GM18873 (cell line): ENCODE results near the gene PDE6G.
"Not testable (repeated sequence)": the region's sequence is repeated elsewhere in the genome, so short reads cannot be mapped to it uniquely, and the experiment has no call there.

Experiments
- ATAC-seq: cut with Tn5 transposase; IDR thresholded peaks from one replicate; pipeline ENCODE4 v1.9.1; 2021; ENCODE audit warnings: mild to moderate bottlenecking, moderate library complexity, moderate number of reproducible peaks; ENCODE audit not compliant: unreplicated experiment, low FRiP score

PDE6G gene

DNA sequence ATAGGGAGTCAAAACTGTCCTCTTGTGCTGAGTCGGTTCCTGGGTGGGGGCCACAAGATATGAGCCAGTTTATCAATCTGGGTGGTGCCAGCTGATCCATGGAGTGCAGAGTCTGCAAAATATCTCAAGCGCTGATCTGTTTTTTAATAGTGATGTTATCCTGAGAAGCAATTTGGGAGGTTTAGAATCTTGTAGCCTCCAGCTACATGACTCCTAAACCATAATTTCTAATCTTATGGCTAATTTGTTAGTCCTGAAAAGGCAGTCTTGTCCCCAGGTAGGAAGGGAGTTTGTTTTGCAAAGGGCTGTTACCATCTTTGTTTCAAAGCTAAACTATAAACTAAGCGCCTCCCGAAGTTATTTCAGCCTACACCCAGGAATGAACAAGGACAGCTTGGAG, 17.7 kb downstream of the PDE6G start:
- ATAC-seq, result no peak

DNA sequence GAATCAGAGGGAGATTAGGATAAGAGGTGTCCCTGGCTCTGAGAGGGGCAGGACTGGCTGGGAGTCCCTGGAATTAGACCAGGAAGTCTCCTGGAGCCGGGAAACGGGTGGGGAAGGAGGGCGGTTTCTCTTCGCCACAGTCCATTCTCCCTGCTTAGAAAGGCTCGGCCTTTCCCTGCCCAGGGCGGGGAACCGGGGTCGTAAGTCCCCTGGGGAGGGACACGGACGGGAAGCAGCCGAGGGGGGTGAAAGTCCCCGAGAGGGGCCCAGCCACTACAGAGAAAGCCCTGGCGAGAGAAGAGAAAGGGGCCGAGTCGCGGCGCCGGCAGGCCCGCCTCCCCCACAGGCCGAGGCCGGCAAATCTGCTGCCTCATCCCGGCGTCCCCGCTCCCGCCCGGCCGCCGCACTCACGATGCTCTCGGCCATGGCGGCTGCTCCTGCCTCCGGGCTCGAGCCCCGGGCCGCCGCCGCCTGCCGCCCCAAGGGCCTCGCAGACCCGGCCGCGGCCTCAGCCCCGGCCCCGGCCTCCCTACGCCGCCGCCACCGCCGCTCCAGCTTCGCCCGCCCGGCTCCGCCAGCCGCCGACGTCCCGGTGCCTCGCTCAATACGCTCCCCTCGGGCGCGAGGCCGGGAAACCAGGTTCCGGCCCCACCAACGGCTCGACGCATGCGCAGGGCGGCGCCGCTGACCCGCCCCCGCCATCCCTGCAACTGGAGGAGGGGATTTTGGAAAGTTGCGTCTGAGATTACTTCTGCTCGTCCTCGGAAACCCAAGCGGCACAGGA, 19.6 kb downstream of the PDE6G start, which contains the start of the genes NPLOC4 and TSPAN10:
Gene NPLOC4 (minus strand): TSS at position 608 of the 784 bp plus-strand sequence. CDS start 182 bp downstream, at position 426.
Gene TSPAN10 (plus strand): TSS at position 692 of the 784 bp plus-strand sequence. CDS start 5,217 bp downstream, outside the sequence.
- peak; percentile 66 for ATAC-seq

DNA sequence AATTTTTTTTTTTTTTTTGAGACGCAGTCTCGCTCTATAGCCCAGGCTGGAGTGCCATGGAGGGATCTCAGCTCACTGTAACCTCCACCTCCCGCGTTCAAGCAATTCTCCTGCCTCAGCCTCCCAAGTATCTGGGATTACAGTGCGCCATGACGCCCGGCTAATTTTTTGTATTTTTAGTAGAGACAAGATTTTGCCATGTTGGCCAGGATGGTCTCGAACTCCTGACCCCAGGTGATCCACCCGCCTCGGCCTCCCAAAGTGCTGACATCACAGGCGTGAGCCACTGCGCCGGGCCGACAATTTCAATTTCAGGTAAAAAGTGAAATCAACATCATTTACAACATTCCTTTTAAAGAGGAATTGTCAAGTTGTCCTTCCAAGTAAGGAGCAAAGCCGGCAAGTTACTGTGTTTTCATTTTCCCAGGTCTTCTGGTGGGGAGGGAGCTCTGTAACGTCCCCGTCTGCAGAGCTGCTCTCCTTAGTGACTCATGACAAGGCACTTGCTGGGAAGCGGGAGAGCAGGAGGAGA, 20.3 kb downstream of the PDE6G start:
- no peak for ATAC-seq

GRCh38 chr17:81635431-81635830, 20.9 kb downstream of the PDE6G start:
- ATAC-seq, result no peak

DNA sequence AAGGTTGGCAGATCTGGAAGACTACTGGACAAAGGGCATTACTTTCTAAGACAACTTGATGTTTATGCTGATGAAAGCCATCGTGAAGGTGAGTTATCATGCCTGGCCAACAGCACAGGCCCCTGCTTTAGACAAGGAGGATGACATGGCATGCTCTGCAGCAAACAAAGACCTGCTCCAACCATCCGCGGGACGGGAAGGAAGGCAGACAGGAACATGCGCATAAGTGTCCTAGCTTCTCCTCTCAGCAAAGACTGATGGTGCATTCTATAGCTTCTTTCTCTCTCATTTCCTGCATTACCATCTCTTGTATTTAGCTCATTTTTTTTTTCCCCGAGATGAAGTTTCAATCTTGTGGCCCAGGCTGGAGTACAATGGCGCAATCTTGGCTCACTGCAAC, 24.9 kb downstream of the PDE6G start:
- no peak for ATAC-seq

DNA sequence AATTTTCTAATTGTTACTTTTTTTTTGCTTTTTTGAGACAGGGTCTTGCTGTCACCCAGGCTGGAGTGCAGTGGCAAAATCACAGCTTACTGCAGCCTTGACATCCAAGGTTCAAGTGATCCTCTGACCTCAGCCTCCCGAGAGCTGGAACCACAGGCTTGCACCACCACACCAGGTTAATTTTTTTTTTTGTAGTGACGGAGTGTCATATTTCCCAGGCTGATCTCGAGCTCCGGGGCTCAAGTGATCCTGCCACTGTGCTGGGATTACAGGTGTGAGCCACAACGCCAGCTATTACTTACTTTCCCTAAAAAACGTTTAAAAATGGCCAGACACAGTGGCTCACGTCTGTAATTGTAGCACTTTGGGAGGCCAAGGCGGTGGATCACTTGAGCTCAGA, 26.1 kb downstream of the PDE6G start:
- no peak for ATAC-seq

DNA sequence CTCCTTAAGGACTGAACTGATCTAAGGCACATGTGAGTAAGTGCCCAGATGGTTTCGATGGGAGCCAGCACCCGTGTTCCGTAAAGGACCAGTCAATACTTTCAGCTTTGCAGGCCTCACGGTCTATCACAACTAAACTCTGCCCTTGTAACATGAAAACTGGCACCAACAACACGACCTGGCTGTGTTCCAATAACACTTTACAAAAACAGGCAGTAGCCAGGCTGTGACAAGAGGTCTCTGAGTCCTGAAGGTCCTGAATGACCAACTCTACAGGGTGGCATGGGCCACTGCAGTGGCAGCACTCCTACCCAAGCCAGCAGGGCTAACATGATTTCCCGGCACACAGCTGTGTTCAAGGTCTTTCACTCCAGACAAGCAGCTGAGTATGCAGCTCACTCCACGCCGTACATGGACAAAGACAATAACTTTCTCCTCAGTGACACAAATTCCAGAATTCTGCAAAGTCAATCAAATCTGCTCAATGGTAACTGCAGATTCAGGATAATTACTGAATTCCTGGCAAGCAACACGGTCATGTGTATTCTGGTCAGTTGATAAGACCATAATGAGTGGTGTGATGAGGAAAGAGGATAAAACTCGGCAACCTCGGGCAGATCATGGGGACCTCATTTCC, 34.7 kb downstream of the PDE6G start:
- ATAC-seq, result no peak

DNA sequence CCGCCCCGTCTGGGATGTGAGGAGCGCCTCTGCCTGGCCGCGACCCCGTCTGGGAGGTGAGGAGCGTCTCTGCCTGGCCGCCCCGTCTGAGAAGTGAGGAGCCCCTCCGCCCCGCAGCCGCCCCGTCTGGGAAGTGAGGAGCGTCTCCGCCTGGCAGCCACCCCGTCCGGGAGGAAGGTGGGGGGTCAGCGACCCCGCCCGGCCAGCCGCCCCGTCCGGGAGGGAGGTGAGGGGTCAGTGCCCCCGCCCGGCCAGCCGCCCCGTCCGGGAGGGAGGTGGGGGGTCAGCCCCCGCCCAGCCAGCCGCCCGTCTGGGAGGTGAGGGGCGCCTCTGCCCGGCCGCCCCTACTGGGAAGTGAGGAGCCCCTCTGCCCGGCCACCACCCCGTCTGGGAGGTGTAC, 38.0 kb downstream of the PDE6G start:
- ATAC-seq, result not testable (repeated sequence)

DNA sequence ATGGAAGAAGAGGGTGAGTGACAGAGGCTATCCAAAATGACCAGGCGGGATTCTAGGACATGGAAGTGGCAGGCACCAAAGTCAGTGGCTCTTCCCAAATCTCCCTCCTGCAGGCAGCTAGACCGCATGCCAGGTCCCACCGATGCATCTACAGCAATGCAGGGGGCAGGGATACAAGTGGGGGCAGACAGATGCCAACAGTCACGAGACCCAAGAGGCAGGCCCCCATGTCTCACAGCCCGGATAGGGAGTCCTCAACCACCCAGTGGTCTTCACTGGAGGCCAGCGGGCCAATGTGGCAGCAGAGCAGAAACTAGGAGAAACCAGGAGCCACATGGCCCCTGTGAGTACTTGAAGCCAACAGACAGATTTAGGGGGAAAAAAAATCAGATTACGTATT, 39.5 kb downstream of the PDE6G start:
- no peak for ATAC-seq

- ATAC-seq, result no peak
Observed at GRCh38 chr17:81615401-81615930, 40.9 kb downstream of the PDE6G start.

DNA sequence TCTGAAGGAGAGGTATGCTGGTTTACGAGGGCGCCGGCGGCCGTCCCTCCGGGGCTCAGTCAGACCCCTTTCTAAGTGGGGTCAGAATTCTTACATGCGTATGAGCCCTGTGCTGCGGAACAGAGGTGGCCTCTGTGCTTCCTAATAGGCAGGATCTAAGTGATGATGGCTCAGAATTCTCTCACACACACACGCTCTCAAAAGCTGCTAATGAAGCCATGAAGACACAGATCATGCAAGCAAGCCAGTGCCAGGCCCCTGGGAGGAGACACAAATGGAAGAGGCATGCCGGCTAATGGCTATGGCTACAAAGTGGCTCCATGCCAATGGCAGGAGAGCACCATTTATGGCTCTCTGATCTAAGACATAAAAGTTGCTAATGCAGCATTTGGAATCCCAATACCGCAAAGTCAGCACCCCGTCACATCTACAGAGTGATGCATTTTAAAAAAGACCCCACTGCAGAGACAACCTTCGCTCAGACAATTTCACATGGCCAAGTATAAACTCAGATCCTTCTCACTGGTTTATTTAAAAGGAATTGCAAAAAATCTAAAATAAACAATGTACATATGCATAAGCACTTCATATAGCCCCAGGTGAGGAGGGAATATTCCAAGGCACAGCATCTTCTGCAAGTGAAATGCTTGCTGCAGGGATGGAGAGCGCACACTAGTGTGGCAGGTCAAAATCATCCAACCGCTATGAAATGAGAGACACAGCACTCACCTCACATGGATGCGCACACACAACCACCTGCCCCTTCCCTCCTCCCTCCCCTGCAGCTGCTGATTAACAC, 44.0 kb downstream of the PDE6G start:
- no peak for ATAC-seq

GRCh38 chr17:81609541-81610311, 46.6 kb downstream of the PDE6G start:
- ATAC-seq, result no peak

- no peak for ATAC-seq
Observed at GRCh38 chr17:81608605-81609004, 47.7 kb downstream of the PDE6G start.

DNA sequence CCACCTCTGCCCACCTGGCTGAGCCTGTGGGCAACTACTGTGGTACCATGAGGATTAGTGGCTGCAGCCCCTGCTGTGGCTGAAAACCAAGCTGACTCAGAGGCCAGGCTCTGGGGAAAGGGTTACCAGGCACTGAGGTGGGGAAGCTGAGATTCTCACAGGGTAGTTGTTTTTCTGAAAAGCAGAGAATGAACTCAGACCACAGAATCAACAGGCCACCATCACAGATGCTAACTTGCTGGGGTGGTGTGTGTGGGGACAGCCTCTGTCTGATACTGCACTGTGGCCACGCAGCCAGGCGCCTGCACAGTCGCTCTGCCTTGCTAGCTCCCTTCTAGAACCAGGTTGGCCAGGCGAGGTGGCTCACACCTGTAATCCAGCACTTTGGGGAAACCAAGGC, 48.3 kb downstream of the PDE6G start:
- no peak for ATAC-seq

DNA sequence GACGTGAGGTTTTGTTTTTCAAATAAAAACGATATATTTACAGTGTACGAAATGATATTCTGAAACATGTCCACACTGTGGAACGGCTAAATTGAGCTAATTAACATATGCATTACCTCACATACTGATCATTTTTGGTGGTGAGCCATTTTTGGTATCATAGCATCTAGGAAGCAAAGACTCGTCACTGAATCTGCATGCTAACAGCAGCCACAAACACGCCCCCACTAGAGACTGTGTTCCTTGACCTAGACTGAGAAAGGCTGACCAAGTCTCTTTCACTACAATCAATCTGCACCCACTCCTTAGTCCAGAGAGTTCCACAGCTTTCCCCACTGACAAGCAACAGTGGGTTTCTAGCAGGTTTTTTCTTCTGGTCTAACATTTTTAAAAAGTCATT, 48.9 kb downstream of the PDE6G start:
- no peak for ATAC-seq

DNA sequence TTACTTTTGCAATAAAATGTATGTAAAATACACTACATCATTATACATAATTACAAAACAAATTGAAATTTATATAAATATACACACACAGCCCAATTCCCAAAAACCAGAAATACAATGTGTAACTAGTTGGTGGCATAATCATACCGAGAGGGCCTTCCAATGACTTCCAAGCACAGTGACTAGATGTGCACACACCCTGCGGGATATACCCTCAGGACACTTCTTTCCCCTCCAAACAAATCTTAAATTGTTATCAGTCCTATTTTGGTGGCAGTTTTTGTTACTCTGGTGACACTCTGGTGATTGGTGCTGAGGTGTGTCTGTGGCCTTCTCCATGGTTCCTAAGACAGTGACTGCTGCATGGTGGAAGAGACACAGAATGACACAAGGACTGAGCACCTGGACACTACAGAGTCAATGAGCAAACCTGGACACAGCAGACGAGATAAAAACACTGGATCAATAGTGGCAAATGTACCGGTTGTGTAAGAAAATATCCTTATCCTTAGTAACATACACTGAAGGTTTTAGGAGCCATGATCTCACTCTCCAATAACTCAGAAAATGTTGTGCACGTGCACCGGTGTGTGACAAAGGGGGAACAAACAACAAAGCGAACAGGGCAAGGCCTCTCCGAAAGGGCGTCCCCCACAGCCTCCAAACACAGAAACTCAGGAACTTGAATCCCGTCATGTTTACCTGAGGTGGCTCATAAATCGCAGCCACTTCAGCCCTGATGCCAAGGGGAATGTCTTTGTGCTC, 52.3 kb downstream of the PDE6G start:
- ATAC-seq, result no peak

DNA sequence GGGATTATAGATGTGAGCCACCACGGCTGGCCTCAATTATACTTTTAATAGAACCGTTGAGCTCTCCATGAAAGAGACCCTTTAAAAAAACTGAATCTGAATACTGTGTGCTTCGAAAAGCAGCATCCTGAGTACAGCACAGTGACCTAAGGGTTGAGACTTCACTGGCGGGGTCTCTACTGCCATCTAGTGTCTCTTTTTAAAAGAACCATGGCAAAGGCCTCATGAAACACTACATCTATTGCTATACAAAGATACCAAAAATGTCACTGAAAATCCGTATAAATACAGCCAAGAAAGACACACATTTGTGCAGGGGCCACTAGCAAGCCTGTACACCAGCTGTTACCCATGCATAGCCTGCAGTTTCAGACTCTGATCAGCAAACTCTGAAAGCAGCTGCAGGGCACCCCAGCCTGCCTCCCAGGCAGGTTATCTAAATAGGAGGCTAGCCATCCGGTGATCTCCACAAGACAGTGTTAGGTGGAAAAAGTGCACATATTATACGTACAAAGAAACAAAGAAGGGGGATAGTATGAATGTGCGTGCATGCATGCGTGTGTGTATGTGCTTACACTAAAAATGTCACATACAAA, 54.7 kb downstream of the PDE6G start:
- ATAC-seq, result no peak
